HG03139 (cell line): ENCODE data around the gene HS3ST1.

ENCODE experiments used
- ATAC-seq: cut with Tn5 transposase; IDR thresholded peaks from one replicate; pipeline ENCODE4 v1.9.1; 2021; ENCODE audit not compliant: unreplicated experiment

Gene HS3ST1

DNA sequence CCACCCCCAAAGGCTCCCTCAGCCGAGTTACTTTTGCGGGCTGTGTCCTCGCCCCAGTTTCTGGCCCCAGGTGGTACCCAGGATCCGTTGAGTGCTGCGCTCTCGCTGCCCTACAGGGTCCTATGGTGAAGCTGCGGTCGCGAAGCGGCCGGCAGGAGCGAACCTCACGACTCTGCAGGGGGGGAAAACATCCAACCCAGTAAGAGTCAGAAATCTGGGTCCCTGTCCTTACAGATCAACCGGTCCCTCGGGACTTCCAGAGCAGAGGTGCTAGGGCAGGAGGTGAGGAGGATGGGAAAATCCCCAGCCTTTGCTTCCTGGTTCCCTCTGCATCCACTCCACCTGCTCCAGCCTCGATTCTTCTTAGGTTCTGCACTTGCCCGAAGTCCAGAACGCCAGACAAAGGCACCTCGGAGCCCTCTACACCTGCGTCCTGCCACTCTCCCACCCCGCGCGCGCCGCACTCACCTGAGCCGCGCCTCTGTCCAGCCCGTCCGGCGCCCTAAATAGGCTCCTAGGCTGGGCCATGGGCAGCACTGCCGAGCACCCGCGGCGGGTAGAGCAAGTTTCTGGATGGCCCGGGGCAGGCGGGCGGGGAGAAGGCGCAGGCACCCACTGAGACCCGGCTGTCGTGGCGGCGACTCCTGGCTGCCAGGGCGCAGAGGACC lies at the start of gene HS3ST1:
HS3ST1 (minus strand) TSS at position 664 of the 668 bp plus-strand sequence. CDS start 28,889 bp downstream, outside the sequence.
- no peak for ATAC-seq

DNA sequence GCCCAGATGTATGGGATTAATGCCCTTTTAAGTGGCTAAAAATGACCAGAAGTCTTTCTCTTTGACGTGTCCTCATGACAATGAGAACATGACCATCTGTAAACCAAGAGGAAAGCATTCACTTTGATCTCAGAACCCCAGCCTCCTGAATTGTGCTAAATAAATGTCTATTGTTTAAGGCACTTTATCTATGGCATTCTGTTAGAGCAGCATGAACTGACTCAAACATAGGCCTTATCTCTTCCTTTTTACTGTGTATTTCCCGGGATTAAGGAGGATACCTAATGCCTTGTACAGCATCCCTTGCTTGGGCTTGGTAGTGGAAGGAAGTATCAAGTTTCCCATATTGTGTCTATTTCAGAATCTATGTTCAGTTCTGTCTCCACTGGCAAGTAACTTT lies 47.2 kb upstream of the HS3ST1 start:
- no peak for ATAC-seq

DNA sequence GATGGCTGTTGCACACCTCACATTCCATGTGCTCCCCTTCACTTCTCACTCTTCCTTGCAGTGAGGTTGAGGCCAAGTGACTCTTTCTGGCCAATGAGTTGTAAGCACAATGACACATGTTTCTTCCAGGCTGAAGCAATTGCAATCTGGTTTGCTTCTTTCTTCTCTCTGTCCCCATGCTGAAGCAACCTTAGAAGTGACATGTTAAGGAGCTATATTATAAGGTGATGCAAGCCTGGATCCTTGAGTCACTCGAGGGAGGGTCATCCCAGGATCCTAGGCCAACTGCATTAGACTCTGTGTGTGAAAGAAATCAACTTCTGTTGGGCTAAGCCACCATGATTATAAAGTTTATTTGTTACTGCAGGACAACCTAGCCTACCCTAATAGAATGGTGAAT lies 45.5 kb upstream of the HS3ST1 start:
- no peak for ATAC-seq

DNA sequence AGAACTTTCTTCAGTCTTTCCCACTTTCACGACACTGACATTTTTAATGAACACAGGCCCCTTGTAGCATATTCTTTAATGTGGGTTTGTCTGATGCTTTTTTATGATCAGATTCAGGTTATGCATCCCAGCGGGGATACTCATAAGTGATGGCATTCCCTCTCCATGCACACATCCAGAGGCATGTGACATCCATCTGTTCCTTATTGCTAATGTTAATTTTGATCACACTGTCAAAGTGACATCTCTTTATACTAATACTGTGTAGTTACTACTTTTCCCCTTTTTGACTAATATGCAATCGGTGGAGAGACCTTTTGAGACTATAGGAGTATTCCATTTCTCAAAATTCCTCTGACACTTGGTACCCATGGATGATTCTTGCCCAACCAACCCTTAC lies 43.8 kb upstream of the HS3ST1 start:
- no peak for ATAC-seq

DNA sequence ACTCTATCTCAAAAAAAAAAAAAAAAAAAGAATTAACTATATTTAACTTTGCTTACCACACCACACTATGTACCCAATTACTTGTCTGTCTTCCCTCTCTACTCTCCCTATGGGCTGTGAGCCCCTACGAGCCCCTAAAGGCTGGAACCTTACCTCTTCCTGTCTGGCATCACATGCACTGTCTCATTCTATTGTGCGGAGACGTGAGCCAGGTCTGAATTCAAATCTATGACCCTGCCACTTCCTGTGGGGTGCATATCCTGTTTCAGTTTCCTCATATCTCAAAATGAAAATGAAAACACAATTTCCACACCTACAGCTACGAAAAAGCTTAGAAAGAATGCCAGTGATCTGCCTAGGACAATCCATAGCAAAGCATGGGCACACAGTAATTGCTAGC lies 42.9 kb upstream of the HS3ST1 start:
- peak; percentile 77 for ATAC-seq

DNA sequence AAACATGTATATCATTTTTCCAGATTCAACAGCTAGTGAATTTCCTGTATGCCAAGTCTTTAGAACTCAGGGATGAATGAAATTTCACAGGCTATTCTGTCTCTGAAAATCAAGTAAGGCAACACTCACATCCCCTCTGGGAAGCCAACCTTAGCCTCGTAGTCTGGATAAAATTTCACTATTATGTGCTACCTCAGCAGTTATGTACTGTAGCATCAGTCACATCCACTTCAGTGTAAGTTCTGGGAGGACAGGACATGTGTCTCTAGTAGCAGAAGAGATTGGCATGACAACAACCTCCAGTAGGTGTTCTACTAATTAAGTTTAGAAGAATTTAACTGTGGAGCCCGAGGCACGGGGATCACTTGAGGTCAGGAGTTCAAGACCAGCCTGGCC lies 42.4 kb upstream of the HS3ST1 start:
- no peak for ATAC-seq

DNA sequence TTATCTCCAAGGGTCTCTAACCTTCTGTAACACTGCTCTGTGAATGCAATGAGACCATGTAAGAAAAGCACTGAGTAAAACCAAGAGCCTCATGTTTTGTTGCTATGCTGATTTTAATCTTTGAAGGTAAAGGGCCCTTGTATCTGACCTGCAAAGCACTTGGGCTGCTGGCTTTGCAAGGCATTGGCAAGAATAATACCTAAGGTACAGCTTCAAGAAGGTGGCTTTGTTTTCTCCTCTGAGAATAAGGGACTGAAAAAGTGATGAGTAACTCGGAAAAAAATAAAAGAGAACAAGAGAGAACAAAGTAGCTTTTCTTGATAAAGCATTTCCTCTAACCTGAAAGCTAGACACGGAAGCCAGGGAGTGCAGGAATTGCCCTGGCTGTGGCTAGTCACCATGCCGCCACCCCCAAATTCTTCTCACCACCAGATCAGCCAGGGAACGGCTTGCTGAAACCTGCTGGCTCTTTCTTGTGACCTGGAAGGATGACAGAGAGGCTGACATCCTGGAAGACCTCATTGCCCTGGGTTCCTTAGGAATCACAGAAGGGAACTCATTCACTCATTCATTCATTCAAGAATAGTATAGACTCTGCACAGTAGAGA lies 41.8 kb upstream of the HS3ST1 start:
- ATAC-seq, result peak; percentile 33

DNA sequence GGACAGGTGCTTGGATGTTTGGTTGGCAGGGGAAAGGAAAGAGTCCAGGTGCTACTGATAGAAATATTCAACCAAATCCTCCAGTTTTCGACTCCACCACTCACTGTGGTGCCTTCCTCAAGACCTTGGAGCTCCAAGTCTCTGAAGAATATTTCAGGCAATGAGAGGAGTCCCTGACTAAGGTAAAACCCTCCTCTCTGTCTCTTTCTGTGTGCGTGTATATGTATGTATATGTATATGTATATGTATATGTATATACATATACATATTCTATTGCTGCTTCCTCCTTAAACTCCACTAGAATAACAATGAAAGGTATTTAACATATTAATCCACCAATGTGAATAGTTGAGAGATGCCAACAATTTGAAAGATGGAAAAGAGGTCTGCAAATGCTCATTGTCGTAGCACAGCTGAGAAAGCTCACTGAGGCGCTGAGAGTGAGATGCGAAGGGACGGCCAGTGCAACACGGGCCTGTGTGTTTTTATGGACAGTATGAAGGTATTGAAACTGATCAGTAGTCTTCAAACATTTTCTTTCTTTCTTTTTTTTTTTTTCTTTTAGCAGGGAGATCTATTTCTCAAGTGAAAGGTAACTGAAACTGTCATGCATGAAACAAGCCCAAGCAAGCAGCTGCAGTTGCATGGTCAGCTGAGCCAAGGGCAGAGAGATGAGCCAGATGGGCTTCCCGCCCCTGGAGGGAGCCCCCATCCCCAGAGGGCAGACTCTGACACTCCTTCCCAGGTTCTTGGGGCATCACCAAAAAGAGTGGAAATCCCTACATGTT lies 41.1 kb upstream of the HS3ST1 start:
- ATAC-seq, result peak; percentile 55

DNA sequence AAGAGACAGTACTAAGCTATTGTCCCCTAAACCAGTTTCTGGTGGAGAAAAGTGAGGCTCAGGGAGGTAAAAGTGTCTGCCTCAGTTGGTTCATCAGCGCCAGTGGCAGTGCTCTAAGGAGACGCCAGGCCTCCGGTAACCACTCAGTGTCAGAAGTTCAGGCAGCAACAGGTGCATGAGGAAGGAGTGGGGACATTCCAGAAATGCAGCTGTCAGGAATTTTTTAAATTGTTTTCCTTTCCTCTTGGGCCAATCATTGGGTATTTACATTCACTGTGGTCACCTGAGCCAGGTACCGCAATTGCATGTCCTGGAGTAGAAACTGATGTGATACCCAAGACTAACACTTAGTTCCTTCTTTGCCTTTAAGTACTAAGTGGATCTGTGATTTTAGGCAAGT lies 40.2 kb upstream of the HS3ST1 start:
- ATAC-seq, result no peak

DNA sequence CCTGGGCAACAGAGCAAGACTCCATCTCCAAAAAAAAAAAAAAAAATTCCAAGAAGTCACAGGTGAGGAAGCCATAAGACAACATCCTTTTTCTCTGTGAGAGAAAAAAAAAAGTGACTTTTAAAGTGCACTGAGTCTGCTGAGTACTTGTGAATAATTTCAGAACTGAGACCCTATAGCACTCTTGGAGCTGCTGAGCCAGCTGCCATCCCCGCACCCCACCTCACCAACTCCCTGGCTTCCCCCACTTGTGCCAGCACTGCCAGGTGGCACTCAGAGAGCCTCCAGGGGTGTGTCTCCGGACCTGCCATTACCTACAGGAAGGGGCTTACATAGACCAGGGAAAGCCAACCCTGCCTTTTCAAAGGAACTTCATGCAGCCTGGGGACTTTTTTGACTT lies 39.2 kb upstream of the HS3ST1 start:
- no peak for ATAC-seq

DNA sequence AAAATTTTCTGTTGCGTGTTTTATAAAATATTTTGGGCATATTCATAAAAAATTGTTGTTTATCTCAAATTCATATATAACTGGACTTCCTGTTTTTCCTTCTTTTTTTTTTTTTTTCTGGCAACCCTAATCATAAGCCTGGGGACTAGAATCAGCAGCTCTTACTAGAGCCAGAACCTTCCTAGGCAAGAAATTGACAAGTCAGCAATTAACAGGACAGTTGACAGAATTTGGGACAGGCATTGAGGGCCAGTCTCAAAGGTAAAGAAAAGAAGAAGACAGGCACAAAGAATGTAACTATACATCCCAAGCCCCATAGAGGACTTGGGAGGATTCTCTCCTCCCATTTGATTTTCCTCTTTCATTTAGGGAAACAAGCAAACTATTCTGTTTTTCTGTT lies 35.0 kb upstream of the HS3ST1 start:
- ATAC-seq, result no peak

DNA sequence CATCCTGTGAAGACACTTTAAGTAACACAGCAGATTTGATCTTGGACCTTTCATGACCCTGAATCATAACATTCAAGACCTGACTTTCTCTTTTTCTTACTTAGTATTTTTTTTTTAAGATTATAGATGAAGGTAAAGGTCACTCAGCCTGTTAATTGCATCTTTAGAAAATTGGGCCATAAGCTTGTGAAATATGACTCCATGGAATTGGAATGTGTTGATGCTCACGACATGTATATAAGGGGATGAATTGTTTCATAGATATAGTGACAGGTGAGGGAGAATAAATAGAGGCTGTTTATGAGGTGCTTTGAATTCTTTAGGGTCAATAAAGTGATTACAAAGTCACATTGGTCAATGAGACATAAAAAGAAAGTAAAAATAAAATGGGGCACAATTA lies 27.7 kb upstream of the HS3ST1 start:
- ATAC-seq, result no peak

DNA sequence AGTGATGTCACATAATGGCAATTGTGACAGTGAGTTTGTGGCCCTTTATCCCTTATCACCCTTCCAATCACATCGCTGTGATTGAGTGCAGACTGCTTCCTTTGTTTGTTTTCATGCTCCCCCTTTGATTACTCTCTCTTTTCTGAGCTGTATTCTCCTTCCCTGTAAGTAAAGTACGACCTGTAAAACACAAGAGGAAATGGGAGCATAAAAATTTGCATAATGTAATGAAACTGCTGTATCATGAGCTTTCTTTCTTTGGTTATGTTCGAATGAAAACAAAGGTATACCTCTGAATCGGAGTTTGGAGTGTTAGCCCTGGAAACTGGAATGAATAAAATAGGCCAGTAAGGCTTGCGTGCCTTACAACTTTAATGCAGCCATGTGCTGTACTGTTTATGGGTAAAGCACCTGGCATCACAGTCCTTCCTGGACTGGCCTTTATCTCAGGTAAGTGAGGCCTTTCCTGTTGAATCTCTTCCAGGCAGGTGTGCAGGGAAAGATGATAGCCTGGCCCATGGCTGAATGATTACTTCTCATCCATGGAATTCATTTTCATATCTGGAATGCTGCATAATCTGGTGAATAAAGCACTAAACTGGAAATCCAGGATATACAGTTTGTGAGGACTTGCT lies 26.6 kb upstream of the HS3ST1 start:
- no peak for ATAC-seq

DNA sequence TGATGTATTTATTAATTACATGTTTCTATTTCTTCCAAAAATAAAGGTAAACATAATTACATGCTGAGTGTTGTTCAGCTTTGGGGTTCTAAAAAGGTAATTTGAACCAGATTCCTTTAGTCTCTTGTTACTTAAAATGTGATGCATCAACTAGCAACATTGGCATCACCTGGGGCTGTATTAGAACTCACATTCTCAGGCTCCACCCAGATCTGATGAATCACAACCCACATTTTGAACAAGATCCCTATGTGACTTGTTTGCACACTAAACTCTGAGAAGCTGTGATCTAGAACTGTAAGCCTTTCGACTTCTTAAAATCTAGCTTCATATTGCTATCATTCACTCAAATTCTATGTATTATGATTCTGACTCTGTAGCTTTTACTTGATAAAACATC lies 23.0 kb upstream of the HS3ST1 start:
- ATAC-seq, result no peak

DNA sequence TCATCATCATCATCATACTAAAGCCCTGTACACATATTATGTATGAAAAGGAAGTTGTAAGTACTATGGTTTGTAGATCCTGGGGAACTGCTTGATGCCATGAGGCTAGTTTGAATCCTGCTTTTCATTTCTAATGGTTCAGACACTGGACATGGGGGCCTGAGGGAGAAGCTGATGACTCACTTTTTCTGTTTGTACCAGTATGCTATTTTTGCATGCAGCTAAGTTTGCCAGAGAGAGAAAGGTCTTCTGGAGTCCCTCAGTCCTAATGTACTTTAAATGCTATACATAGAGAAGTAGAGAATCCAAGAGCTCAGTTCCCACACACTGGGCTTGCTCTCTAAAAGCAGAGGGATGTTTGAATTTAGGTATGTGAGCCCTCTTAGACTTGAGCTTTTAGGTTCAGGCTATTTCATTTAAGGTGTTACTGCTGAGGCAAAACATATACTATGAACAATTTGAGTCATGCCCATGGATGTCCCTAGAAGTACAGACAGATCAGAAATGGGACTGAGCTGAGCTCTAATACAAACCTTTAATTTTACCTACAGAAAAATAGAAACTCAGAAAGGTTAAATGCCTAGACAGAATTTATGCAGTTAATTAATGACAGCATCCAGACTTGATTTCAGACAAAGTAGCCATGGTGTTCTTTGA lies 17.6 kb upstream of the HS3ST1 start:
- ATAC-seq, result no peak

DNA sequence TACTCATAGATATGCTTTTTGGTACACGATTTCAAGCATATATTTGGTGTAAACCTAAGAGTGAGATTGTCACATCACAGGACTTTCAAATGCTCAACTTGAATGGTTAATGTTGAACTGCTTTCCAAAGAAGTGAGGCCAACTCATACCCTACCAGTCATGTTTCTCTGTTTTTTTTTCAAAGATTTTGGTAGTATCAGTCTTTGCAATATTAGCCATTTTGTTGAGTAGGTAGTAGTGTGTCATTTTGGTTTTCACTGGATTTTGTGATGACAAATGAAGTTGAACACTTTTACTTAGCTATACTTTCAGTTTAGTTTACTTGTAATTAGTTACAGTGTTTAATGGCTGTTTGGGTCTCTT lies 12.5 kb upstream of the HS3ST1 start:
- ATAC-seq, result no peak

DNA sequence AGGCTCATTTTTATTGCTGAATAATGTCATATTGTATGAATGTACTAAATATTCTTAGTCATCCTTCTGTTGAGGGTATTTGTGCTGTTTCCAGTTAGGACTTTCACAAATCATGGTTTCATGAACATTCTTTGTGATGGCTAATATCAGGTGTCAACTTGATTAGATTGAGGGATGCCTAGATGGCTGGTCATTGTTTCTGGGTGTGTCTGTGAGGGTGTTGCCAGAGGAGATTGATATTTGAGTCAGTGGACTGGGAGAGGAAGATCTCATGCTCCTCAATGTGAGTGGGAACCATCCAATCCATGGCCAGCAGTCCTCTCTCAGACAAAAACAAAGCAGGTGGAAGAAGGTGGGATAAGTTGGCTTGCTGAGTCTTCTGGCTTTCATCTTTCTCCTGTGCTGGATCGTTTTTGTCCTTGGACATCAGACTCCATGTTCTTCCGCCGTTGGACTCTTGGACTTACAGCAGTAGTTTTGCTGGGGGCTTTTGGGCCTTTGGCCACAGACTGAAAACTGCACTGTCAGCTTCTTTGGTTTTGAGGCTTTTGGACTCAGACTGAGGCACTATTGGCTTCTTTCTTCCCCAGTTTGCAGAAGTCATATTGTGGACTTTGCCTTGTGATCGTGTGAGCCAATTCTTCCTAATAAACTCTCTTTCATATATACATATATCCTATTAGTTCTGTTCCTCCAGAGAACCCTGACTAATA lies 11.9 kb upstream of the HS3ST1 start:
- no peak for ATAC-seq

DNA sequence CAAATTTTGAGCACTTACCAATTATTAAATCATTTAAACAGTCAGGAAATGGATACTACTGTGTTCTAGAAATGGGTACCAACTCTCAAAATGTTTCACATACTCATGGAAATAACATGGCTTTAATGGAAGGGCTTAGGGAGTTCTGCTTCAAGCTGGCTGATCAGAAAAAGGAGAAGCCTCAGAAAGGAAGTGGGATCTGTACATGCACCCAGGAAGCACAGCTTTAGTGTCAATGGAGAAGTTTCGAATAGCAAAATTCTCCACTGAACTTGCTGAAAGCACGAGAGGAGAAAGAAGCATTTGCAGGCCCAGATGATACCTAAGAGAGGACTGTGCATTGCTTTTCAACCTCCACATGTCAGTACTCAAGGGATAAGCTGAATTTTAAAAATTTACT lies 11.1 kb upstream of the HS3ST1 start:
- ATAC-seq, result no peak

DNA sequence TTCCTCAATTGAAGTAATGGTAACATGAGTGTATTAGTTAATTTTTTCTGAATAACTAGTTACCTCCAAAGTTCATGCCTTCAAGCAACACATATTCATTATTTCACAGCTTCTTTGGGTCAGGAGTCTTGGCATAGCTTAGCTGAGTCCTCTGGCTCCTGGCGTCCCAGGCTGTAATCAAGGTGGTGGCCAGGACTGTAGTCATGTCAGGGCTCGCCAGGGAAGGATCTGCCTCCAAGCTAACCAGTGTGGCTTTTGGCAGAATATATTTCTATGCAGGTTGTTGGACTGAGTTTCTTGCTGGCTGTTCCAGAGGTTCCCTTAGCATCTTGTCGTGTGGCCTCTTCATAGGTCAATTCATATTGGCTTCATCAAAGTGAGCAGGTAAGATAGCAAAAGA lies 10.0 kb upstream of the HS3ST1 start:
- no peak for ATAC-seq

DNA sequence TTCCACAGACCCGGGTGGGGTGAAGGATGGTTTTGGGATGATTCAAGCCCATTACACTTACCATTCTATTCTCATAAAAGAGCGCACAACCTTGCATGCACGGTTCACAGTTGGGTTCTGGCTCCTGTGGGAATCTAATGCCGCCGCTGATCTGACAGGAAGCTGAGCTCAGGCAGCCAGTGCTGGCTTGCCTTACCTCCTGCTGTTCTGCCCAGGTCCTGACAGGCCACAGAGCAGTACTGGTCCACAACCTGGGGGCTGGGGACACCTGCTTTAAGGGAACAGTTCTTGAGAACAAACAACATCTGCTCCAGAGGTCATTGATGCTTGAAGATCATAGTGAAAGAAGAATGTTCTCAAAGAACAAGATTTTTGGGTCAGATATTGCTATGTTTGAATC lies 8.0 kb upstream of the HS3ST1 start:
- ATAC-seq, result no peak

DNA sequence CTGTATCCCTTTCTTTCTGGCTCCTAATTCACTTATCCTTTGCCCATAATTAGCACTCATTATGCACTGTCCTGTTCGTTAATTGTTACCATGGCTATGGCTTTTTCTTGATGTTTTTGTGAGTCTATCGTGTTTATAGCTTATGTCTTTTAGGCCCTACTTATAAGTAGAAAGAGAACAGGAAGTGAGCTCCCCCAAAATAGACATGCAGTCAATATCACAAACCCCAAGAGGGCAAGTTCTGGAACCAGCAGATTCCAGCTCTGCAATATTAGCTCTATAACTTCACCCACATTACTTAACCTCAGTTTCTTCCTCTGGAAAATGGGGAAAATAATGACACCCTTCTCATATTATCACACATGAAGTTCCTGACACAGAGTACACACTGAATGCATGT lies 7.4 kb upstream of the HS3ST1 start:
- ATAC-seq, result peak; percentile 43
